HFFc6 (cell line): ENCODE results near the gene CHTF18. TPM values are rescaled to one million over a fixed set of nuclear protein-coding genes. Genes with fewer than 3 reads are reported as not detected.
"Not testable (repeated sequence)": the region's sequence is repeated elsewhere in the genome, so short reads cannot be mapped to it uniquely, and the experiment has no call there.

ENCODE experiments used
- DNase-seq: peaks from one replicate; pipeline ENCODE4 v3.0.0-alpha.2; 2018
- H3K27ac Mint-ChIP-seq: 2 replicates; pipeline ENCODE4 v1.8.0; 2020; ENCODE audit warnings: mild to moderate bottlenecking, mixed read lengths
- H3K27me3 Mint-ChIP-seq: 2 replicates; pipeline ENCODE4 v1.8.0; 2021; ENCODE audit warnings: mild to moderate bottlenecking, moderate library complexity, mixed read lengths; ENCODE audit not compliant: insufficient read depth
- H3K36me3 Mint-ChIP-seq: 2 replicates; pipeline ENCODE4 v1.8.0; 2021; ENCODE audit warnings: low read depth, mixed read lengths
- H3K4me1 Mint-ChIP-seq: 2 replicates; pipeline ENCODE4 v1.8.0; 2020; ENCODE audit warnings: low read depth, mixed read lengths
- H3K4me3 Mint-ChIP-seq: 2 replicates; pipeline ENCODE4 v1.8.0; 2020; ENCODE audit warnings: mild to moderate bottlenecking, moderate library complexity, mixed read lengths
- H3K9me3 Mint-ChIP-seq: 2 replicates; pipeline ENCODE4 v1.8.0; 2020; ENCODE audit warnings: mild to moderate bottlenecking, mixed read lengths
- total RNA-seq, 6 experiments: library from RNA; stranded (reverse); fragmentation: NEBNext Ultra II Directional; extraction: Animal tissue kit (Norgen Biotek cat#: 25700); gene quantifications; 2 replicates in 1 of 6; 3 replicates in 5 of 6; pipeline ENCODE4 v1.2.3, GENCODE V29; 2021
- TF ChIP-seq, protein P1 (sequence below): fragments of 200-600 bp; sonication (generic); IDR thresholded peaks from 2 replicates; pipeline ENCODE4 v1.5.0; 2021; ENCODE audit warnings: antibody characterized with exemption, mild to moderate bottlenecking

Gene CHTF18
- total RNA-seq, 6 experiments from 2014 or later = 15.2 to 31.7 (median 26.0) TPM

DNA sequence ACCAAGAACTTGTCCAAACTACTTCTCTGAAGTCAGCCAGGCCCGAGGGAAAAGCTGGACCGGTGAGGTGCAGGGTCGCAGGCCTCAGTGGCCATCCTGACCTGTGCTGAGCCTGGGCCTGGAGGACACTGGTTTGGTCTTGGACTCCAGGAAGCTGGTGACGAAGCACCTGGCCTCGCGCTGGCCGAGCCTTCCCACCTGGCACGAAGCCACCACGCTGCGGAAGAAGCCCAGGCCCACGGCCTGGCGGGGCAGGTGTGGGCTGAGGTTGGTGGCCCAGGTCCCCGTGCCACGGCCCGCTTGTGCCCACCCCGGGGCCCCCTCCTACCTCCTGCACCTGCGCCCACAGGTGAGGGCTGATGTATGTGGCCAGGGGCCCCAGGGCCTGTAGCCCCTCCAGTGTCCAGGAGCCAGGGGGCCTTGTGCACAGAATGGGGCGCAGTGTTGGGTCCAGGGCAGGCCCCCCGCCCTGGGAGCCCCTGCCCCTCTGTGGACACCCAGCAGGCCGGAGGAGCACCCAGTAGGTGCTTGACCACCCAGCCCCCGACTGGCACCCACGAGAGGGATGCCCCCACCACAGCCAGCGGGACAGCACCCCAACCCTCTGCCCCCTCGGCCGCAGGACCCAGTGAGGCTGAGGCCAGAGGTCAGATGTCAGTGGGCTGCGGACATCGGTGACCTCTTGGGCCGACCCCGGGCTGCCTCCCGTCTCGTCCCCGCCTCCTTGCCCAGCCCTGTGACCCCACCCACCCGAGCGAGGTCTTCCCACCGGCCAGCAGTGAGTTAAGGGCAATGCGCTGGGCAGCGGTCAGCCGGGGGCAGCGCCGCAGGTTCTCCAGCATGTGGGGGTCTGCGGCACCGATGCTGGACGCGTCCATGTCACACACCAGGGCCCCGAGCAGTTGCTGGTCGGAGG, 14.1 kb upstream of the CHTF18 start:
- Mint-ChIP-seq H3K36me3 (no peaks in the 10 kb centered on the region), H3K4me3 (no peak overlapping the region), H3K27me3 (no peaks in the 10 kb centered on the region; the same call in 1 of the 2 replicates), H3K9me3 (no peaks in the 10 kb centered on the region), H3K27ac (no peak overlapping the region), H3K4me1 (peaks cover 7% of the 10 kb centered on the region)
- TF ChIP-seq, protein P1, sequence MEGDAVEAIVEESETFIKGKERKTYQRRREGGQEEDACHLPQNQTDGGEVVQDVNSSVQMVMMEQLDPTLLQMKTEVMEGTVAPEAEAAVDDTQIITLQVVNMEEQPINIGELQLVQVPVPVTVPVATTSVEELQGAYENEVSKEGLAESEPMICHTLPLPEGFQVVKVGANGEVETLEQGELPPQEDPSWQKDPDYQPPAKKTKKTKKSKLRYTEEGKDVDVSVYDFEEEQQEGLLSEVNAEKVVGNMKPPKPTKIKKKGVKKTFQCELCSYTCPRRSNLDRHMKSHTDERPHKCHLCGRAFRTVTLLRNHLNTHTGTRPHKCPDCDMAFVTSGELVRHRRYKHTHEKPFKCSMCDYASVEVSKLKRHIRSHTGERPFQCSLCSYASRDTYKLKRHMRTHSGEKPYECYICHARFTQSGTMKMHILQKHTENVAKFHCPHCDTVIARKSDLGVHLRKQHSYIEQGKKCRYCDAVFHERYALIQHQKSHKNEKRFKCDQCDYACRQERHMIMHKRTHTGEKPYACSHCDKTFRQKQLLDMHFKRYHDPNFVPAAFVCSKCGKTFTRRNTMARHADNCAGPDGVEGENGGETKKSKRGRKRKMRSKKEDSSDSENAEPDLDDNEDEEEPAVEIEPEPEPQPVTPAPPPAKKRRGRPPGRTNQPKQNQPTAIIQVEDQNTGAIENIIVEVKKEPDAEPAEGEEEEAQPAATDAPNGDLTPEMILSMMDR = no peak
- DNase-seq = no peak

DNA sequence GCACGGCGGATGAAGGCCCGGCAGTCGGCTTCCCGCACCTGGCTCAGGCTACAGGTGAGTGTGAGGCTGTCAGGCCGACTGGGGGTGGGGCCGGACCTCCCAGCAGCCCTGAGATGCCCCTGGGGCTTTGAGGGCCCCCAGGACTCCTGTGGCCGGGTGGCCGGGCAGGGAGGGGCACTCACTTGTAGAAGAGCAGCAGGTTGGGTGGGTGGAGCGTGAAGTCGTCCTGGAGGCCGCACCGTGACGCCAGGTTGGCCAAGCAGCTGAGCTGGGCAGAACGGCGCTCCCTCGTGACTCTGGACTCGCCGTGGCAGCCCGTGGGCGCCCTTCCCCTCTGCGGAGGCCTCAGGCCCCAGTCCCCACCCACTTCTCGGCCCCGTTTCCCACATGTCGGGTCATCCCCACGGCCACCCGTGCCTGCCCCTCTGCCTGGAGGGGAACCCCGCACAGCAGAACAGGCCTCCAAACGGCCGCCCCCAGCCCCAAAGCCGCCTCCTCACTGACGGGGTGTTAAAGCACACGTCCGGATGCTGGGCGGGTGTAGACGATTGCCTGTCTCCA, 13.1 kb upstream of the CHTF18 start:
- Mint-ChIP-seq H3K9me3 (no peaks in the 10 kb centered on the region), H3K4me1 (peaks cover 7% of the 10 kb centered on the region)
- DNase-seq = no peak

DNA sequence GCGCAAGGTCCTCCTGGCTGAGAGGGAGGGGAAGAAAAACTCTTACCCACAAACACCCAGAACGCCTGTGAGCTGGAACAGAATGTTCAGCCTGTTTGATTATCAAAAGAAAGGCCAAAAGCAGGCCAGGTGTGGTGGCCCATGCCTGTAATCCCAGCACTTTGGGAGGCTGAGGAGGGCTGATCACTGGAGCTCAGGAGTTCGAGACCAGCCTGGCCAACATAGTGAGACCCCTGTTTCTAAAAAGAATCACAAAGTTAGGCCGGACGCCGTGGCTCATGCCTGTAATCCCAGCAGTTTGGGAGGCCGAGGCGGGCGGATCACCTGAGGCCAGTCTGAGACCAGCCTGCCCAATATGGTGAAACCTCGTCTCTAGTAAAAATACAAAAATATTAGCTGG, 12.1 kb upstream of the CHTF18 start:
- H3K27me3 Mint-ChIP-seq, H3K36me3 Mint-ChIP-seq, H3K9me3 Mint-ChIP-seq, H3K4me3 Mint-ChIP-seq, DNase-seq, H3K27ac Mint-ChIP-seq, H3K4me1 Mint-ChIP-seq: not testable (repeated sequence)

More for the DNA sequence above, 13.1 kb upstream of the CHTF18 start:
- Mint-ChIP-seq H3K27me3 (peaks cover under 1% of the 10 kb centered on the region; the same call in 1 of the 2 replicates), H3K36me3 (no peaks in the 10 kb centered on the region), H3K27ac (no peak overlapping the region), H3K4me3 (no peak overlapping the region)
- TF ChIP-seq, protein P1 = no peak

DNA sequence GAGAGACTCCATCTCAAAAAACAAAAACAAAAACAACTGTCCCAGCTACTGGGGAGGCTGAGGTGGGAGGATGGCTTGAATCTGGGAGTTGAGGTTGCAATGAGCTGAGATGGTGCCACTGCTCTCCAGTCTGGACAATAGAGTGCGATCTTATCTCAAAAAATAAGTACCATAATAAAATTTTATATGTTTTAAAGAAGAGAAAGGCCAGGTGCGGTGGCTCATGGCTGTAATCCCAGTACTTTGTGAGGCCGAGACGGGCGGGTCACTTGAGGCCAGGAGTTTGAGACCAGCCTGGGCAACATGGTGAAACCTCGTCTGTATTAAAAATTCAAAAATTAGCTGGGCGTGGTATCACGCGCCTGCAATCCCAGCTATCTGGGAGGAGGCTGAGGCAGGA, 11.6 kb upstream of the CHTF18 start:
- DNase-seq = no peak
- Mint-ChIP-seq H3K27me3 (peaks cover 7% of the 10 kb centered on the region), H3K9me3 (no peaks in the 10 kb centered on the region), H3K27ac (peak overlapping the region; percentile 33), H3K4me3 (no peak overlapping the region), H3K4me1 (peaks cover 7% of the 10 kb centered on the region), H3K36me3 (no peaks in the 10 kb centered on the region)
- TF ChIP-seq, protein P1 = no peak

DNA sequence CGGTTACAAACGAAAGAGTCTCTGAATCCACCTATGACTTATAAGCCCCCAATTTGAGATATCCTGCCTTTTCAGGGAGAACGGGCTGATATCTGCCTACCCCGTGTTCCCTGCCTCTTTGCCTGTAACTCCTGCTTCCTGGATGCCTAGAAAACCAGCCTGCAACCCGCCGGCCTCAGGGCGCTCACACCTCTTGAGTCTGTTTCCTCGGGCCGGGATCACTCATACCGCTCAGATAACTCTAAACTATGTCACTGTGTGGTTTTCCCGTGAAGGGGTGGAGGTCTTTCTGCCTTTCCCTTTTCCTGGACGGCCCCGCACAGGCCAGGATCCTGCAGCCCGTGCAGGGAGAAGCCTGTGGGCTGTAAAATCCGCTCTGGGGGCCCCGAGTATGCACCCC, 10.6 kb upstream of the CHTF18 start:
- peak overlapping the region; percentile 71 for H3K27ac Mint-ChIP-seq
- no peaks in the 10 kb centered on the region for H3K36me3 Mint-ChIP-seq
- no peak for DNase-seq

More for the DNA sequence above, 10.6 kb upstream of the CHTF18 start:
- TF ChIP-seq, protein P1 = no peak
- peak overlapping the region; percentile 42; the same call in 1 of the 2 replicates for H3K4me3 Mint-ChIP-seq
- peaks cover 7% of the 10 kb centered on the region for H3K4me1 Mint-ChIP-seq
- H3K9me3 Mint-ChIP-seq = no peaks in the 10 kb centered on the region
- peaks cover 9% of the 10 kb centered on the region for H3K27me3 Mint-ChIP-seq
